ENCODE results near the gene VAMP7.

DNA sequence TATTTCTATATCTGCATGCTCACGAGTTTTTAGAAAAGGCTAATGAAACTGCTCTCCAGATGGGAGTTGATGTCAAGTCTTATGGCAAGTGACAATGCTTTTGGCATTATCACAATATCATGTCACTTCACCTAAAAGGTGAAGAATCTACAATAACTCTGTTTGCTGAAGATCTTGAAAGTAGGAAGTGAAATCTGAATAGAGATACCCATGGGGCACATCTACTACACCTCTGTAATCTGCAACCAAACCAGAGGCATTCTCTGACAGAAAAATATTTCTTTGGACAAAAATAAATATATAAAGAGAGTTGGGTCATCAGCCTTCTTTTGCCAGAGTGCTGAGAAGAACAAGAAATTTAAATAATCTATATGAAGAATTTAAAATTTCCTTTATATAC lies 3.9 kb upstream of the VAMP7 start:
- TF ChIP-seq POLR2A (IDR thresholded peaks at IDR 0.05; ENCODE audit: low read depth, low read length) (no peak), POU2F2 (IDR thresholded peaks at IDR 0.05; ENCODE audit: low read depth, low read length) (no peak), TAF1 (IDR thresholded peaks at IDR 0.05; ENCODE audit: low read depth, low read length) (no peak), SPI1 (IDR thresholded peaks at IDR 0.05; ENCODE audit: low read depth, low read length) (peak; percentile 63), POLR2AphosphoS5 (IDR thresholded peaks at IDR 0.05; ENCODE audit: low read depth, low read length) (no peak), PAX5 (IDR thresholded peaks at IDR 0.05; ENCODE audit: insufficient read depth, low read length, severe bottlenecking) (no peak)
